DMS79 (cell line): ENCODE results near the gene GSE1.

Source experiments
- DNase-seq: peaks from one replicate; lab custom pipeline; 2025; lab: John Stamatoyannopoulos, UW

The GSE1 gene

DNA sequence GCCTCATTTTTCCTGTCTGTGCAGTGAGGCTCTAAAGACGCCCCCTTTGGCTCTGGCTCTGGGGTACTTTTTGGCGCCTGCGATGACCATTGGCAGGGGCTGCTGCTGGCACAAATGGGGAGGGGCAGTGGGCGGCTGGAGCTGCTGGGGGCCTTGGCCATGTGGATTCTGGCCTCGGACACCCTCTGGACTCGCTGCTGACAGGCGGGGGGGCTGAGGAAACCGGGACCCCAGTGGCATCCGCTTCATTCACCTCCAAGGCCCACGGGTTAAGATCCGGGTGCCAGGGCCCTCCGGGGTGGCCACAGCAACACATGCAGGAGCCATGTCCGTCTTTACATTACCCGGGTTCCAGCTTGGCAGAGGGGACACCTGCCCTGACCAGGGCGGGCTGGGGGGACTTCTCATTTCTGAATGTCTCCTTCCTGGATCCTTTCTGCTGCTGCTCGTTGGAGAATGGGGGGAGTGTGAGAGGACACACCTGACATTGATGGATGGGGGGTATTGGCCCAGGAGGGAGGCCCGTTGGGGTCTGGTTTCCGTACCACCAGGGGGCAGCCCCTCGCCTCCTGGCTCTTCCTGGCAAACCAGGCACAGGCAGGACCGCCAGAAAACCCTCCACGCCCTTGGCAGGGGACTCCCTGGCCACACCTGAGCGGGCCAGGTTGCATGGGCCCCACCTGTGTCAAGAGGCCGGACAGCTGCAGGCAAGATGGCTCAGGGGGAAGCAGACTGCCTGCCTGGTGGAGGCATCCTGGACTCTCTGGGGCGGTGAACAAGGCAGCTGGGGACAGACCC, 21.8 kb downstream of the GSE1 start:
- no peak for DNase-seq

DNA sequence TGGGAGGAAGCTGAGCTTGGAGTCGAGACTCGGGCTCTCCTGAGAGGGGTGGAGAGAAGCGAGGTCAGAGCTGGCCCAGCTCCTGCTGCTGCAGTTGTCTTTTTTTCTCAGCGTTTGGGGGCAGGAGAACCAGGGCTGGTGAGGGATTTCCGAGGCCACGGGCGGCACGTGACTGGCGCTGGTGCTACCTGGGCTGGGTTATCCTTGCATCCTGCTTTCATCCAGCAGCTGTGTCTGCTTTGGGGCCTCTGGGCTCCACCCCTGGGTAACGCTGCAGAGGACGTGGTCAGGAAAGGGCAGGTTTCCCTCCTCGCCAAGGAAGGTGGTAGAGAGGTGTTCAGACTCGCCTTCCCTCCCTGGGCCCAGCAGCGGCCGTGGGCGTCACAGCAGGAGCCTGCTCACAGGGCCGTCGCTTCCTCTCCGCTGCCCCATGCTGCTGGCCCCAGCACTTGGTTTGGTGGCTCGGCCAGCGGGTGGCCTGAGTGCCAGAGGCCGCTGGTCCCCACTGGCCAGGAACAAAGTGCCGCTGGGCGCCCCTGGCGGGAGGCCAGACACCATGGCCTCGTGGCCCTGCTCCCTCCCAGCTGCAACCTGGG, 22.5 kb downstream of the GSE1 start:
- DNase-seq: no peak

DNA sequence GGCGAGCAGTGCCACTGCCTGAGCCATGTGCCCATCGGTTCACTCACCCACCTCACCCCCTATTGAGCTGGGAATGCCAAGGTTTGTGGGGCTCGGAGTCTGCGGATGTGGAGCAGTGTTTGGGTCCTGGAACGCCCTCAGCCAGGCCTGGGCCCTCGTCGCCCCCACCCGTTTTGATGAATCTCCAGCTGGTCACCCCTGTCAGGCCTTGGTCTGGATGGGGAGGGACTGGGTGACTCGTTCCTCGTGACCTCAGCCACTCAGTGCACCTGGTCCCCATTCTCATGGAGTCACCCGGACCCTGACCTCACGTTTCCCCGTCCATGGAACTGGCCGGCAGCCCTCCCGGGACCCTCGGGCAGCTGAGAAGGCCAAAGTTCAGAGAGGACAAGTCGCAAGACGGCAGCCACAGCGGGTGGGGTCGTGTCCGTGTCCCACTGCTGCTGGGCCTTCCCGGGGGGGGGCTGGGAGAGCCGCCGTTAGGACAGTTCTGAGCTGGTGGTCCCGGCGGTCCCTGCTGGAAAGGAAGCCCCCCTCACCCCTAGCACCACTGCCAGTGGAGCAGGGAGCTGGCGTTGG, 23.2 kb downstream of the GSE1 start:
- DNase-seq: no peak

DNA sequence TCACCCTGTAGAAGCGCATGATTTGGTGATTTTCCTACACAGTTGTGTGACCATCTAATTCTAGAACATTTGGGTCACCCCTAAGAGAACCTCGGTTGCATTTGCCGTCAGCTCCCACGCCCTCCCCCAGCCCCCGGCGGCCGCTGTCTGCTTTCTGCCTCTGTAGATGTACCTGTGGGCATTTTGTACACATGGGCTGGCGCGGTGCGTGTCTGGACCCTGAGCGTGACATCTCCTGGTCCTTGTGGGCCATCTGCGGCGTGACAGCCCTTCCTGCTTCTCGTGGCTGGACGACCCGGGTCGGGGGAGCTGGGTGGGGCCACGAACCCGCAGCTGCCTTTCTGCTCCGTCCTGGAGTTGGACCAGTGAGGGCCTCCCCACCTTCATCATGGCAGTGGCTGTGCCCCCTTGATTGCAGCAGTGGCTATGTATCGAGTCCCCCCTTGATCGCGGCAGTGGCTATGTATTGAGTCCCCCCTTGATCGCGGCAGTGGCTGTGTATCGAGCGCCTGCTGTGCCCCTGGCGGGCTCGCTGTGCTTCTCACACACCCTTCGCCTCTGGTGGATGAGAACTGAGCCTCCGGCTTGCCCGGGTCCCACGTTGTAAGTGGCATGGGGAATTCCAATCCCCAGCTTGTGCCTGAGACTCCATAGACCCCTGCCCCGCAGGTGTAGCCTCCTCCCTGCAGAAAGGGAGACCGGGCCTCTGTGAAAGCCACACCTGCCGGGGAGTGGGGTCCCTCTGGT, 24.1 kb downstream of the GSE1 start:
- no peak for DNase-seq

DNA sequence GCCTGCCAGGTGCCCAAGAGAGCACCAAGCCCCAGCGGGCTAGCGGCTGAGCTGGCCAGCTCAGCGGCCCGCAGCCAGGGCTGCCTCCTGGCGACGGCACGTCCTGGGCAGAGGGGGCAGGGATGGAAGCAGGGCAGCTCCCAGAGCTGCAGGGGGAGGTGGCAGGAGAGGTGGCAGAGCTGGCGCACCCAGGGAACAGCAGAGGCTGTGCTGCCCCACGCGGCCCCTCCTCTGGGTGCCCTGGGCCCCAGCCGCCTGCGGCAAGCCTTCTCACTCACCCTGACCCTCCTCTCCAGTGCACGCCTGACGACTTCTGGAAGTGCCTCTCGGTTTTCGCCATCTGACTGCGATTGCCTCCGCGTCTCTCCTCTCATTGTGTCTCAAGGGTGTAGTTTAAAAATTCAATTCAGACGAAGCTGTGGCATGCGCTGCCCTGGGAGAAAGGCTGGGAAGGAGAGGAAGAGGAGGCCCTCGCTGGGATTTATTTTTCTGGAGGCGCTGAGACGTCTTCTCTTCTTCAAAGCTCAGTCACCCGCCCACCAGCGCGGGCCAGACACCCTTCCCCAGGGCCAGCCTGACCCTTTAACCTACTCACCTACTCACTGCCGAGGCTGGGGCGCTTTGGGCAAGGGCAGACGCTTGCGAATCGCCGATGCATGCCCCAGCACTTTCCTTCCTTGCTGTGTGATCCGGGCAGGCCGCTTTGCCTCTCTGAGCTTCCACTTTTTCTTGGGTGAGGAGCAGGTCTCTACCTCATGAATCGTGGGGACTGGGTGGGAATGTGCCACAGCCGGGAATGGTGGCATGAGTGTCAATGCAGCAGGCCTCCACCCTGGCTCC, 24.9 kb downstream of the GSE1 start:
- peak; percentile 43 for DNase-seq

DNA sequence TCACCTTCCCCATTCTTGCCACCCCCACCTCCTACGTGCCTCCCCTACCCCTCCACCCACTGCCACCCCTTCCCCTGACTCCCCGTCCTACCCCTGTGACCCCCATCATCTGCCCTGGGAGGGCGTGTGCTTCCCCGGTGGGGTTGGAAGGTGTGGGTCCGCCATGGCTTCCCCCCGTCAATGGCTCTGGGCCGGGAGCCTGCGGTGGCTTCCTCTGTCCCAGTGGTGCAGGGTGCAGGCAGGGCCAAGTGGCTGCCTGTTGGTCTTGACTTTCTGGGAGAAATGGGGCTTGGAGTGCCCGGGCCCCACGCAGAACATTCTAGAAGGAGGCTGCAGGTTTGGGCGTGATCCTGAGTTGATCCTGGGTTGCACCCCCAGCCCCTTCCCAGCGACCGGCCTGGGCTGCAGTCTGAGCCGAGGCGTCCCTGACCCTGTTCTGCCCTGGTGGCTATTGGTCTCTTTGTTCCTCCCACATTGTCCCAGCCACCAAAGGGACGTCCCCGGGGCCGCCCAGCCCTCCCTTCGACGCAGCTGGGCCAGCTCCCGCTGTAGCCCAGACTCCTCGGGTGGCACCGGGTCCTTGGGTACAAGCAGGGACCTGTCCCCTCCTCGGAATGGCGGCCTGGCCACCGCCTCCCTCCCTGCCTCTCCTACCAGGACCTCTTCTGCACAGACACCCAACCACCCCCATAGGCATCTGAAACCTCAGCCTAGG, 25.7 kb downstream of the GSE1 start:
- no peak for DNase-seq

DNA sequence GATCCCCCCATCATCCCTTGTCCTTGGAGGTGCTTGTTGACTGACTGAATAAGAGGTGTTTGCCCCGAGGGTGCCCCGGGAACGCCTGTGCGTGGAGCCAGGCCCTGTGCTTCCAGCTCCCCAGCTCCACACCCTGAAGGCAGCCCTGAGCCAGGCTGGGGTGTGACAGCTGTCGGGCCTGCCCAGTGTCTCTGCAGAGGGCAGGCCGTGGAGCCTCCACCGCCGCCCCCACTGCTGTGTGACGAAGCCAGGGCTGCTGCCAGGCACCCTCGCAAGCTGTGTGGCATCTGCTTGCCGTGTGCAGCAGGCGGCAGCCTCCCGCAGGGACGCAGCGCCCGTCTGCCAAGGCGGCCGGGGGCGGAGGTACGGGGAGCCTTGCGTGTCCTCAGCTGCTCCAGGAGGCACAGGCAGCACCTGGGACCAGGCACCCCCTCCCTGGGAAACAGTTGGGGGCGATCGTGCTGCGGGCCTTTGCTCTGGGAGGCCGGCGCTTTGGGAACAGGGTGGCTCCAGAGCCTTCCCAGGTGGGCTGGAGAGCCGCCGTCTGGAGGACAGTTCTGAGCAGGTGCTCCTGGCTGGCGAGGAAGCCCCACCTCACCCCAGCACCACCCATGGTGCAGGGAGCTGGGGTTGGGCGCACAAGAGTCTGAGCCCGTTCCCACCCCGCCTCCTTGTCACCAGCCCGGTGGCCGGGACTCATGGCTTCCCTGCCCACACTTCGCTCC, 26.6 kb downstream of the GSE1 start:
- no peak for DNase-seq

DNA sequence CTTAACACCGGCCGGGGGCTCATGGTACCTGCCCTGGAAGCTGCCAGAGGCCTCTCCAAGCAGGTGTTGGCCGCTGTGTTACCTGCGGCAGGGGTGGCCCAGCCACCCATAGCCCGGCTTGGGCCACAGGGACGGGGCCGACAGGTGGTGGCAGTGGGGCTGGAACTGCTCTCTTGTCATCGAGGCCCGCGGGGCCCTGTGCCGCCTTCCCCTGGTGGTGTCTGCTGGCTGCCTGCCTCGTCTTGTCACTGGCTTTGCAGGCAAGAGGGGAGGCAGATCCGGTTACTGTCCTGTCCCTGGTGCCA, 27.1 kb downstream of the GSE1 start:
- DNase-seq: no peak

DNA sequence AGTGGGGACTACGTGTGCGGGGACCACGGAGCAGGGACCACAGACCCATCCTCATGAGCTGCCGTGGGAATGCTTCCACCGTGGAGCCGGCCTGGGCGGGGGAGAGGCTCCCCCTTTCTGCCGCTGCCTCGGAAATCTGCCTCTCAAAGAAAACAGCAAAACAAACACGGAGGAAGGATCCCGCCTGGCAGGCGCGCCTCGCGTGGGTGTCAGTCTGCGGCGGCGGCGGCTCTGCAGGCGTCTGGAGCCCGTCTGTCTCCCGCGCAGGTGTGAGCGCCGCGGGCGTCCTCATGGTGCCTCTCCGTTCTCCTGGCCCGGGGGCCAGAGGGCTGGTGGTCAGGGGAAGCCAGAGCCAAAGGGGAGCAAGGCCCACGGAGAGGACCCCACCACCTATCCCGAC, 27.5 kb downstream of the GSE1 start:
- no peak for DNase-seq

DNA sequence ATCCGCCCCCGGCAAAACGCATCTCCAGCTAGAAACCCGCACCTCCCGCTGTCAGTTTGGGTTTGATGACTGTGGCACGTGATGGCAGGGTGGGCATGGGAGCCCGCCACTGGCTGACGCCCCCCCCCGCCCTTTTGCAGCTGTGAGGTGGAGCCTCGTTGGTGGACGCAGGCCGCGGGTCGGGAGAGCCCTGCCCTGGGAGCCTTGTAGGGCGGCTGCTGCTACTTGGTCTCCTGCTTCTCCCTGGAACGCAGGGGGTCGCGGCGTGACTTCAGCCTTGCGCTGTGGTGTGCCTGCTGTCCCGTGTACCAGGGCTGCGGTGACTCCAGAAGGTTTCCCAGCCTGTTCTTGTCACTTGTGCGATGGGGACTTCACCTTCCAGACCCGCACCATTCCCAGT, 28.2 kb downstream of the GSE1 start:
- no peak for DNase-seq

DNA sequence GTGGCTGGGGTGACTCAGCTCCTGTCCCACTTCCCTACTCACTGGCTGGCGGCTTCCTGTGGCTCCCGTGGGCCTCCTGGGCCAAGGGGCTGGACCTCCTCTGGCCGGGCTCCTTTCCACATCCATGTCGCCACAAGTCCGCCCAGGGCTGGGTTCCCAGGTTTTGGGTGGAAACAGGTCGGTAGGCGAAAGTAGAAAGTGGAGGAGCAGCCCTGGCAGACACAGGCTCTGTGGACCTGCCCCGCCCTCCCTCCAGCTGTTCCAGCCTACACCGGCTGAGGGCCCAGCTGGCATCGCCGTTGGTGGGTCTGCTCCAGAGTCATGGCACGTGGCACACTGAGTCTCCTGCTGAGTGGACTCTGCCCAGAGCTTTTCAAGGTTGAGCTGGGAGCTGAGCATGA, 28.7 kb downstream of the GSE1 start:
- no peak for DNase-seq

DNA sequence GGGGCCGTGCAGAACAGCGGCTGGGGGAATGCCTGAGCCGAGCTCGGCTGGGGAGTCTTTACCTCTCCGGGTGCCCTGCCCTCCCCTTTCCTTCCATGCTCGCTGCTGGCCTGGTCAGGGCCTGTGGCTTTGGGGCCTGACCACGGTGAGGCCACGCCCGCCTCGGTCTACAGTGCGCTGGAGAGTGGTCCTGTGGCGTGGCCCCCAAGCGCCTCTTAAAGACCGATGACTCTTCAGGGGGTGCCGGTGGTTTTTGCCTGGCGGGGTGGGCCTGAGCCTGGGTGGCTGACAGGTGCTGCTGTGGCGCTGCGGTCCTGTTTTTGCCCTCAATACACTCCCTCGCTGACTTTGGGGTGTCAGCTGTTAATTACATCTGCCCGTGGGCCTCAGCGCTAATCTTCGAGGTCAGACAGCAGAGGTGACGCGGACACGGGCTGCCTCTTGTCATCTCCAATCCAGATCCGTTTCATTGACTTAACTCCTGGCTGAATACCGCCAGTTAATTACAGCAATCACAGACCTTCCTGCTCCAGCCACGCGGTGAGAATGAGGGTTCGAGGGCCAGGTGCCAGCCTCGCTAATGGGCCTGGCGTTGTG, 29.7 kb downstream of the GSE1 start:
- peak; percentile 62 for DNase-seq

DNA sequence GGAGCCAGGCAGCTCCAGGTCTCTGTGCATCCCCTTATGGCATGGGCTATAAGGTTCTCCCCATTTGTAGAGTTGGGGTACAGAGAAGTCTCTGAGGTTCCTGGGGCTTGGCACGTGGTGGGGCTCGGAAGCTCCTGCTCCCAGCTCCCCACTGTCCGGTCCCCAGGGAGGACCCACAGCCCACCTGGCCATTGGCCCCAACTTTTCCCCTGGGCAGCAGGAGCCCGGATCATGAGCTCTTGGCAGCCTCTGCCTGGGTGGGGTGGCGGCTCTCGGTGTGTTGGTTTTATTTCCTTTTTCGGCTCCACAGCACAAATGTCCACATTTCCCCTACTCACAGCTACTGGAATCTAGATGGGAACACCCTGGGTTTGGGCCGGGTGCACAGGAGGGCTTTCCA, 30.5 kb downstream of the GSE1 start:
- DNase-seq: no peak

DNA sequence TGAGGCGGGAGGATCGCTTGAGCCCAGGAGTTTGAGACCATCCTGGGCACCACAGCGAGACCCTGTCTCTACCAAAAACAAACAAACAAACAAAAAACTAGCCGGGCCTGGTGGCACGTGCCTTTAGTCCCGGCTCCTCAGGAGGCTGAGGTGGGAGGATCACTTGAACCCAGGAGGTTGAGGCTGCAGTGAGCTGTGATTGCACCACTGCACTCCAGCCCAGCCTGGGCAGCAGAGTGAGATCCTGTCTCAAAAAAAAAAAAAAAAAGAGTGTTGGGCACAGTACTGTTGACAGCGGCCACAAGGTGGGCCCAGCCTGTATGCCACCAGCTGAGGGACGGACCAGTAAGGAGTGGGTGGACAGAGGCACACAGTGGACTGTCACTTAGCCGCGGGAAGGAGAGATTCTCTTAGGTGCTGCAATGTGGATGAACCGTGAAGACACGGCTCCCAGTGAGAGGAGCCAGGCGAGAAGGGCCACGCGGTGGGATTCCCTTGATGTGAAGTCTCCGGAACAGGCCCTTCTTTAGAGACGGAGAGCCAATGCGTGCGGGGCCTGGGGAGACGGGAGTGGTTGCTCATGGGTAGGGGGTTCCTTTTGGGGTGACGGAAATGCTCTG, 31.1 kb downstream of the GSE1 start:
- DNase-seq: no peak

DNA sequence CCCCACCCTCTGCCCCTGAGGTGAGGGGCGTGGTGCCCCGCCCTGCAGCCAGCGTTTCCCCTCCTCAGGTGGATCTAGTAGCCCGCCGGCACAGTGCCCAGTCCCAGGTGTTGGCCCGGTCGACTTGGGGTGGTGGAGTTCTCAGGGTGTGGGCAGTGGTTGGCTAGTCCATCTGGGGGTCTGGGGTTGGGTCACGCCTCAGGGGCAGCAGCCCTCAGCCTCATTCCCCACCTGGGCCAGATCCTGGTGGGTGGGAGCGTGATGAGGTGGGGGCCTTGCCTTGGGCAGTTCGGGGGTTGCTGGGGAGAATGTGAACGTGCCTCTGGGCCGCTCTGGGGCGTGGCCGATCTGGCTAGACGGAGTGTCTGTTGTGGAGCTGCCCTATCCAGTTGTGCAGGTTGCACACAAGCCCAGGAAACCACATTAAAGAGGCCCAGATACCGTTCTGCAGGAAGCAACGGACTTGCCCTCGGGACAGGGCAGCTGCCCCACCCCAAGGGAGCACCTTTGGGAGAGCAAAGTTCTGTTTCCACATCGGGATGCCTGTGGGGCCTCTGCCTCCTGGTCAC, 32.0 kb downstream of the GSE1 start:
- no peak for DNase-seq

DNA sequence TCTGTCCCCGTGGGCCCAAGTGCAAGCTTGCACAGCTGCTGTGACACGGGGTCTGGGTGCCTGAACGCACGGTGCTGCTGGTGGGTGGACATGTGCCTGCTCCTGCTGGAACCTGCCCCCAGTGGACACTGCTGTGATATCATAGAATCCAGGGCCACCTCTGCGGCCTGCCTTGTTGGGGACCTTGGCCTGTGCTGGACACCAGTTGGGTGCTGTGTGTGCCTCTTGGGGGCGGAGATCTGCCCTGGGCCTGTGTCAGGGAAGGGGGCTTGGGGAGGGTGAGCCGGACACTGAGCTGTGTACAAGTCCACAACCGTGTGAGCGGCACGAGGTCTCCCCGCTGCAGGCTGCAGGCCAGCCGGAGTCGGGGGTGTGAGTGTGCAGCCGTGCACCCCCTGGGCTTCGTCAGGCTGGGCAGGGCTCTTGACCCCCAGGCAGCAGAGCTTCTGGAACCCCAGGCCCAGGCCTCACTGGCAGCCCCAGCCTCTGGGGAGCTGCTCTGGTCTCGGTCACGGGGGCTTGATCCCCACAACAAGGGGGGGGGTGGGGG, 33.3 kb downstream of the GSE1 start:
- no peak for DNase-seq

DNA sequence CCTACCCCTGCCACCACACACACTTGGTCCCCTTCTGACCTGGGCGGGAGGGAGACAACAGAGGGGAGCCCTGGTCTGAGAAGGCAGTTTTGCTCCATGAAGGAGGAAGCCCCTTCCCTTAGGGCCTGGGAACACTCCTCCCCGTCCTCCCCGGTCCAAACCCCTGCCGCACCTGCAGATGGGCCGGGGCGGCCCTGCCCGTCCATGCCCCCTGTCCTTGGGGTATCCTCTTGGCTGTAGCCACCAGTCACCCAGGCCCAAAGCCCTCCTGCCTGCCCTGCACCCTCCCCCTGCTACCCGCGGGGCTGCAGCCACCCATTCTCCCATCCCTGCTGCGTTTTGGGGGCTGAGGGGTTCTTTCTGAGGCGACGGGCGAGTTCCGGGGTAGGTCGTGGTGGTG, 33.9 kb downstream of the GSE1 start:
- DNase-seq: no peak

DNA sequence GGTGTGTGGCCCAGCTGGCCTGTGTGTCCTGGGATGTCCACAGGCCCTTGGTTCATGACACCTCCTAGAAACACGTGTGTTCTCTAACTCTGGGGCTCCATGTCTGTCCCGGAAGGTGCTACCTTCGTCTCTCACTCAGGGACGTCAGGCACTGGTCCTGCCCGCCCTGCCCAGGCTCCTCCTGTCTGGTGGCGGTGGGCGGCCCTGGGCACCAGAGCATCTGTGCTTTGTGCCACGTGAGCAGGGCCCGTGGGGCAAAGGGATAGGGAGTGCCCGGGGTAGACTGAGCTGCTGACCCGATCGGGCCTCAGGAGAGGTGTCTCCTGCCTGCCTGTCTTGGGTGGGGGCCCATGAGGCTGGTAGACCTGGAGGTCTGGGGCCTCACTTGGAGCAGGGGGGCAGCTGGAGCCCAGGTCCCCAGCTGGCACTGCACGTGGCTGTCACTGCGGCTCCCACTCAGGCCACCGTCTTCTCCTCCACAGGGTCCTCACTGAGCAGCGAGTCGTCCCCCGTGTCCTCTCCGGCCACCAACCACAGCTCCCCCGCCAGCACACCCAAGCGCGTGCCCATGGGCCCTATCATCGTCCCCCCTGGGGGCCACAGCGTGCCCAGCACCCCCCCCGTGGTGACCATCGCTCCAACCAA, 35.1 kb downstream of the GSE1 start:
- DNase-seq: no peak

DNA sequence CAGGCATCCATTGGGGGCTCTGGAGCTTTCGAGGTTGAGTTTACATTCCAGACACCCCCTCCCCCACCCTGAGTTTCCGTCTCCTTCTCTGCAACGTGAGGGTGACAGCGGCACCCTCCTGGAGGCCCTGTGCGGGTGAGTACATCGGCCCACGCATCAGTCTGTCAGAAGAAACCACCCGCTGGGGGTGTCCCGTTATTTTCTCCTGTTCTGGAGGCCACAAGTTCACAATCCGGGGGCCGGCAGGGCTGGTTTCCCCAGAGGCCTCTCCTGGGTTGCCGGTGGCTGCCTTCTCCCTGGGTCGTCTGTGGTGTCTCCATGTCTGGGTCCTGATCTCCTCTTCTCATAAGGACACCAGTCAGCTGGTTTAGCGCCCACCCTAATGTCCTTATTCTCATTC, 35.7 kb downstream of the GSE1 start:
- DNase-seq: no peak
